ENCODE data around the gene TMCO5A. TPM values are rescaled to one million over a fixed set of nuclear protein-coding genes. Genes with fewer than 3 reads are reported as not detected.
"Not testable (repeated sequence)": the region's sequence is repeated elsewhere in the genome, so short reads cannot be mapped to it uniquely, and the experiment has no call there.

TMCO5A gene
- total RNA-seq, 2 donors from 2014 or later: not detected

- DNase-seq: no peak
- no peaks in the 10 kb centered on the region for H3K36me3 Mint-ChIP-seq (ENCODE audit: low read depth)
- no peaks in the 10 kb centered on the region for H3K4me1 Mint-ChIP-seq
- H3K27ac Mint-ChIP-seq: no peak overlapping the region
- ATAC-seq: no peak
- H3K4me3 Mint-ChIP-seq: no peak overlapping the region
- no peaks in the 10 kb centered on the region for H3K27me3 Mint-ChIP-seq
- no peaks in the 10 kb centered on the region for H3K9me3 ChIP-seq (ENCODE audit: control insufficient read depth, low read length, poor library complexity, severe bottlenecking)
These were observed 5.2 kb upstream of the TMCO5A start for GRCh38 chr15:37929238-37929637.

DNA sequence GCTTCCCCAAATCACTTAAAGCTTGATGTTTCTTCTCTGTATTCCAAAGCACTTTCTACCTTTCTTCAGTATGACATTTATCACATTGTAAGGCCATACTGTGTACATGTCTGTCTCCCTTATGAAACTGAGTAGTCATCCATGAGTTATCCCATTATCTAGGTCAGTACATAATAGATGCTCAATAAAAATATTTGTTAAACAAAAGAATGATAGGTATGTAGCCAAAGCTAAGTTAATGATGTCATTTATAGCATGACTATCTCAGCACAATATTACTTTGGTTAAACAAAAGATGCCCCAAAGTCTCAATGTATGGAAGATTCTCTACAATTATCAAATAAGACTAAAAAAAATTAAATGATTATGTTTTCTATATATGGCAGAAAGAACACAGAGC is 3.1 kb upstream of the TMCO5A start:
- ATAC-seq: no peak
- Mint-ChIP-seq H3K27ac (no peak overlapping the region), H3K27me3 (peaks cover 6% of the 10 kb centered on the region), H3K36me3 (ENCODE audit: low read depth) (no peaks in the 10 kb centered on the region), H3K4me3 (no peak overlapping the region), H3K4me1 (no peaks in the 10 kb centered on the region)
- H3K9me3 ChIP-seq (ENCODE audit: control insufficient read depth, low read length, poor library complexity, severe bottlenecking): no peaks in the 10 kb centered on the region
- no peak for DNase-seq

- H3K27ac Mint-ChIP-seq: no peak overlapping the region
- DNase-seq (no peak), ATAC-seq (no peak)
- no peaks in the 10 kb centered on the region for H3K36me3 Mint-ChIP-seq (ENCODE audit: low read depth)
- peaks cover 6% of the 10 kb centered on the region for H3K27me3 Mint-ChIP-seq
- H3K4me3 Mint-ChIP-seq: no peak overlapping the region
- no peaks in the 10 kb centered on the region for H3K4me1 Mint-ChIP-seq
- H3K9me3 ChIP-seq (ENCODE audit: control insufficient read depth, low read length, poor library complexity, severe bottlenecking): no peaks in the 10 kb centered on the region
These were observed 2.6 kb upstream of the TMCO5A start for GRCh38 chr15:37931868-37932267.

- DNase-seq: no peak
- no peaks in the 10 kb centered on the region for H3K9me3 ChIP-seq (ENCODE audit: control insufficient read depth, low read length, poor library complexity, severe bottlenecking)
- no peaks in the 10 kb centered on the region for H3K36me3 Mint-ChIP-seq (ENCODE audit: low read depth)
- peaks cover 6% of the 10 kb centered on the region for H3K27me3 Mint-ChIP-seq
- ATAC-seq: no peak
- no peak overlapping the region for H3K4me3 Mint-ChIP-seq
- H3K27ac Mint-ChIP-seq: no peak overlapping the region
- no peaks in the 10 kb centered on the region for H3K4me1 Mint-ChIP-seq
These were observed 1.9 kb upstream of the TMCO5A start for GRCh38 chr15:37932549-37932948.

GRCh38 chr15:37933666-37934065 is 774 bp upstream of the TMCO5A start:
- H3K9me3 ChIP-seq (ENCODE audit: control insufficient read depth, low read length, poor library complexity, severe bottlenecking): no peaks in the 10 kb centered on the region
- DNase-seq (no peak), ATAC-seq (no peak)
- Mint-ChIP-seq H3K27me3 (peaks cover 6% of the 10 kb centered on the region), H3K27ac (no peak overlapping the region), H3K4me3 (no peak overlapping the region), H3K4me1 (no peaks in the 10 kb centered on the region), H3K36me3 (ENCODE audit: low read depth) (no peaks in the 10 kb centered on the region)

DNA sequence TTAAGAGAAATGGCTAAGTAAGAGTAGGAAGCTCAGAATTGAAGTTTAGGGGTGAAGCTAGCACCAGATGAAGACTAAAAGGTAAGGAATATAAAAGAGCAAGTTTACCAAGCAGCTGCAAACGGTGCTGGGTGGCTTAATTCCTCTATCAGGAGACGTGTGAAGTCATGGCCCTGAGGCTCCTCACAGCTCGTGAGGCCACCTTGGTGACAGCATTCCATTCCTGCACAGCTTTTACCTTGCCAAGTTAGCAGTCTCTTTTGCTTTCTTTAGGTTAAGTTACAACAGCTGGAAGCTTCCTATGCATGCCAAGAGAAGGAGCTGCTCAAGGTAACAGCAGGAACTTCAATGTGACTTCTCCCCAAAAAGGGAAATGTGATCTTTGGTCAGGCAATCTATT is 6.4 kb downstream of the TMCO5A start:
- no peaks in the 10 kb centered on the region for H3K9me3 ChIP-seq (ENCODE audit: control insufficient read depth, low read length, poor library complexity, severe bottlenecking)
- ATAC-seq (no peak), DNase-seq (no peak)
- Mint-ChIP-seq H3K4me1 (no peaks in the 10 kb centered on the region), H3K4me3 (no peak overlapping the region), H3K36me3 (ENCODE audit: low read depth) (no peaks in the 10 kb centered on the region), H3K27me3 (peaks cover 4% of the 10 kb centered on the region), H3K27ac (no peak overlapping the region)

DNA sequence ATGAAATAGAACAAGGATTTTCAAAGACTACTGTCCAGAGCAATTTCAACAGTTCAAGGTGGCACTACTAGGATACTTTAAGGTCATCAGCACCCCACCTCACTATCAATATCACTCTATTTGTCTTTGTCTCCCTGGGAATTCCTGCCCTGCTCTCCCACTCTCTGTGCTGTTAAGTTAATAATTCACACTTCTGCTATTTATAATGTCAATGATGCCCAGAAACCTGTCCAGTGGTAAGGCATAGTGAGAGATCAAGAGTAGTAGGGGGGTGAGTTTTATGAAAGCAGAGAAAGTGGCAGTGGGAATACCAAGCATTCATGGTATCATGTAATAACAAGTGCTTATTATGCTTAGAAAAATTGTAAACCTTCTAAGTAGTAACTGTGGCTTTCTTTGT is 7.3 kb downstream of the TMCO5A start:
- ATAC-seq: no peak
- DNase-seq: no peak
- no peaks in the 10 kb centered on the region for H3K9me3 ChIP-seq (ENCODE audit: control insufficient read depth, low read length, poor library complexity, severe bottlenecking)
- no peaks in the 10 kb centered on the region for H3K4me1 Mint-ChIP-seq
- H3K27ac Mint-ChIP-seq: no peak overlapping the region
- H3K36me3 Mint-ChIP-seq (ENCODE audit: low read depth): no peaks in the 10 kb centered on the region
- no peak overlapping the region for H3K4me3 Mint-ChIP-seq
- peaks cover 4% of the 10 kb centered on the region for H3K27me3 Mint-ChIP-seq

- no peaks in the 10 kb centered on the region for H3K9me3 ChIP-seq (ENCODE audit: control insufficient read depth, low read length, poor library complexity, severe bottlenecking)
- DNase-seq (no peak), ATAC-seq (no peak)
- Mint-ChIP-seq H3K36me3 (ENCODE audit: low read depth) (no peaks in the 10 kb centered on the region), H3K4me3 (no peak overlapping the region), H3K4me1 (no peaks in the 10 kb centered on the region), H3K27me3 (peaks cover 20% of the 10 kb centered on the region), H3K27ac (no peak overlapping the region)
These were observed 17.6 kb downstream of the TMCO5A start for GRCh38 chr15:37951999-37952398.

GRCh38 chr15:37960742-37961141 is 26.3 kb downstream of the TMCO5A start:
- not testable (repeated sequence) for H3K27ac Mint-ChIP-seq; DNase-seq; ATAC-seq; H3K27me3 Mint-ChIP-seq; H3K9me3 ChIP-seq (ENCODE audit: control insufficient read depth, low read length, poor library complexity, severe bottlenecking); H3K36me3 Mint-ChIP-seq (ENCODE audit: low read depth); H3K4me3 Mint-ChIP-seq; H3K4me1 Mint-ChIP-seq

DNA sequence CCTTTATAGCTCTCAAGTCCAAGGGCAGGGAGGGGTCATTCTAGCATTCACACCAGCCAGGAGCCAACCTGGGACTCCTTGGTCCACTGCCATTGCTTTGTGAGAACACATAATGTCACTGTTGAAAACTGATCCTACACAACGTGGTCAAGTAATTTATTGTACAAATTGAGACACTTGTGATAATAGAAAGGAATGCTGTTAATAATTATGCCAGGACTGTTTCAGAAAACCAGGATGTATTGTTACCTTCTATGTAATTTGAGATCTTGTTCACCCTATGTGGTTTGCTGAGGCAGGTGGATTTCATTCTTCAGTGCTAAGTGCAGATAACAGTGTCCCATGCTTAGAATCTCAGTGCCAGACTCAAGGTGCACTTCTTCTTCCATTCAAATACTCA is 33.3 kb downstream of the TMCO5A start:
- Mint-ChIP-seq H3K27ac (no peak overlapping the region), H3K27me3 (peaks cover 7% of the 10 kb centered on the region), H3K4me1 (no peaks in the 10 kb centered on the region), H3K4me3 (no peak overlapping the region), H3K36me3 (ENCODE audit: low read depth) (no peaks in the 10 kb centered on the region)
- DNase-seq (no peak), ATAC-seq (no peak)
- H3K9me3 ChIP-seq (ENCODE audit: control insufficient read depth, low read length, poor library complexity, severe bottlenecking): no peaks in the 10 kb centered on the region

DNA sequence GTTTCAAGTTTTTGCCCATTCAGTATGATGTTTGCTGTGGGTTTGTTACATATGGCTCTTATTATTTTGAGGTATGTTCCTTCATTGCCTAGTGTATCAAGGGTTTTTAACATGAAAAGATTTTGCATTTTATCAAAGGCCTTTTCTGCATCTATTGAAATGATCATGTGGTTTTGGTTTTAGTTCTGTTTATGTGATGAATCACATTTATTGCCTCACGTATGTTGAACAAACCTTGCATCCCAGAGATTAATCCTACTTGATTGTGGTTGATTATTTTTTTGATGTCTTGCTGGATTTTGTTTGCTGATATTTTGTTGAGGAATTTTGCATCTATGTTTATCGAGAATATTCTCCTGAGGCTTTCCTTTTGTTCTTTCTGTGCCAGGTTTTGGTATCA is 39.4 kb downstream of the TMCO5A start:
- no peak overlapping the region for H3K27ac Mint-ChIP-seq
- H3K9me3 ChIP-seq (ENCODE audit: control insufficient read depth, low read length, poor library complexity, severe bottlenecking): no peaks in the 10 kb centered on the region
- no peaks in the 10 kb centered on the region for H3K27me3 Mint-ChIP-seq
- no peaks in the 10 kb centered on the region for H3K4me1 Mint-ChIP-seq
- no peak overlapping the region for H3K4me3 Mint-ChIP-seq
- DNase-seq (no peak), ATAC-seq (no peak)
- no peaks in the 10 kb centered on the region for H3K36me3 Mint-ChIP-seq (ENCODE audit: low read depth)

- H3K9me3 ChIP-seq (ENCODE audit: control insufficient read depth, low read length, poor library complexity, severe bottlenecking): no peaks in the 10 kb centered on the region
- no peaks in the 10 kb centered on the region for H3K4me1 Mint-ChIP-seq
- H3K4me3 Mint-ChIP-seq: no peak overlapping the region
- H3K36me3 Mint-ChIP-seq (ENCODE audit: low read depth): no peaks in the 10 kb centered on the region
- ATAC-seq (no peak), DNase-seq (no peak)
- H3K27me3 Mint-ChIP-seq: peaks cover 19% of the 10 kb centered on the region
- no peak overlapping the region for H3K27ac Mint-ChIP-seq
These were observed 43.8 kb downstream of the TMCO5A start for GRCh38 chr15:37978231-37978630.

GRCh38 chr15:37979671-37980409 is 45.4 kb downstream of the TMCO5A start:
- no peak for ATAC-seq
- no peaks in the 10 kb centered on the region for H3K9me3 ChIP-seq (ENCODE audit: control insufficient read depth, low read length, poor library complexity, severe bottlenecking)
- H3K36me3 Mint-ChIP-seq (ENCODE audit: low read depth): no peaks in the 10 kb centered on the region
- no peaks in the 10 kb centered on the region for H3K4me1 Mint-ChIP-seq
- no peak for DNase-seq
- no peak overlapping the region for H3K27ac Mint-ChIP-seq
- peaks cover 26% of the 10 kb centered on the region for H3K27me3 Mint-ChIP-seq
- no peak overlapping the region for H3K4me3 Mint-ChIP-seq

GRCh38 chr15:37981201-37981600 is 46.8 kb downstream of the TMCO5A start:
- Mint-ChIP-seq H3K4me3 (no peak overlapping the region), H3K27me3 (peaks cover 26% of the 10 kb centered on the region), H3K4me1 (no peaks in the 10 kb centered on the region), H3K27ac (no peak overlapping the region), H3K36me3 (ENCODE audit: low read depth) (no peaks in the 10 kb centered on the region)
- H3K9me3 ChIP-seq (ENCODE audit: control insufficient read depth, low read length, poor library complexity, severe bottlenecking): no peaks in the 10 kb centered on the region
- DNase-seq (no peak), ATAC-seq (no peak)
